ENCODE measurements around the gene TRANK1. TPM values are rescaled to one million over a fixed set of nuclear protein-coding genes. Genes with fewer than 3 reads are reported as not detected.

The TRANK1 gene
- total and polyA plus RNA-seq, 12 donors: 5.0 to 28.0 (median 14.0) TPM

DNA sequence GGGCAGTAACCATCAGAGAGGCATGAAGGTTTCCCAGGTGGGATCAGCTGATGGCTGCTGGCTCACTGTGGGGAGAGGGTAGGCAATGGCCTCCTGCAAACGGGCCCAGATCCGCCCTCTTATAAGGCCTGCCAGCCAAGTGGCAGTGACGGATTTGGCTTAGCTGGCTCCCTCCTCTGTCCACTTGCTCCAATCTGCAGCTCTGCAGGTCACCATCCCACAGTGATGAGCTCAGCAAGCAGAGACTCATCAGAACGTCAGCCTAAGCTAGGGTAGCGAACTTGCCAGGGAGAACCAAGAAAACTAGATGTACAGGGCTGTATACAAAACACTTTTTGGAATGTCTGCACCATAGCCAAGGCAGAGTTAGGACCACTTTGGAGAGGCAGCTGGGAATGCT is 117.7 kb downstream of the TRANK1 start:
- DNase-seq: no peak
- TF ChIP-seq, protein P1, sequence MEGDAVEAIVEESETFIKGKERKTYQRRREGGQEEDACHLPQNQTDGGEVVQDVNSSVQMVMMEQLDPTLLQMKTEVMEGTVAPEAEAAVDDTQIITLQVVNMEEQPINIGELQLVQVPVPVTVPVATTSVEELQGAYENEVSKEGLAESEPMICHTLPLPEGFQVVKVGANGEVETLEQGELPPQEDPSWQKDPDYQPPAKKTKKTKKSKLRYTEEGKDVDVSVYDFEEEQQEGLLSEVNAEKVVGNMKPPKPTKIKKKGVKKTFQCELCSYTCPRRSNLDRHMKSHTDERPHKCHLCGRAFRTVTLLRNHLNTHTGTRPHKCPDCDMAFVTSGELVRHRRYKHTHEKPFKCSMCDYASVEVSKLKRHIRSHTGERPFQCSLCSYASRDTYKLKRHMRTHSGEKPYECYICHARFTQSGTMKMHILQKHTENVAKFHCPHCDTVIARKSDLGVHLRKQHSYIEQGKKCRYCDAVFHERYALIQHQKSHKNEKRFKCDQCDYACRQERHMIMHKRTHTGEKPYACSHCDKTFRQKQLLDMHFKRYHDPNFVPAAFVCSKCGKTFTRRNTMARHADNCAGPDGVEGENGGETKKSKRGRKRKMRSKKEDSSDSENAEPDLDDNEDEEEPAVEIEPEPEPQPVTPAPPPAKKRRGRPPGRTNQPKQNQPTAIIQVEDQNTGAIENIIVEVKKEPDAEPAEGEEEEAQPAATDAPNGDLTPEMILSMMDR (IDR thresholded peaks at IDR 0.05): no peak
- TF ChIP-seq POLR2A (IDR thresholded peaks at IDR 0.05): no peak
- H3K4me3 ChIP-seq: no peak overlapping the region
- H3K4me1 ChIP-seq (replicated peaks in 1 of 2): no peaks in the 10 kb centered on the region
- no peaks in the 10 kb centered on the region for H3K9me3 ChIP-seq (replicated peaks in 1 of 3)
- no peaks in the 10 kb centered on the region for H3K27me3 ChIP-seq
- WGBS, 4 donors: 83 to 92% (median 87%) methylated on average over 5 of the region's 5 CpGs
- no peak overlapping the region for H3K27ac ChIP-seq
- peaks cover 0 to 29% of the 10 kb centered on the region in 2 donors for H3K36me3 ChIP-seq (replicated peaks in 1 of 2)
- intact Hi-C loops (cut with DNase I): no loop called here

DNA sequence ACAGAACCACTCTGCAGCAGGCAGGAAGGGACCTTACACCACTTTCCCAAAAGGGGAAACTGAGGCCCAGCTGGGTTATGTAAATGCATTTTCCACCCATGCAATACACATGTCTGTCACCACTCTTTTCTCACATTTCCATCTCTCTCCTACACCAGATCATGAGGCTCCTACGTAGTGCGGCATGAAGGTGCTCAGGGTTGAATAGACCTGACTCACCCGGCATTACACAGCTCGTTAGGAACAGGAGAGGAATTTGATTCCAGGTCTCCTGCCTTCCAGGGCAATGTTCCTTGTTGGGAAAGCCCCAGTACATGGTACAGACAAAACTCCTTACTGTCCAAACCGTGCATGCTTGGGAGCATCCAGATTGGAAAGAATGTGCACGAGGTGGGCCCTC is 118.6 kb downstream of the TRANK1 start:
- Histone ChIP-seq H3K4me3 (no peak overlapping the region), H3K27me3 (no peaks in the 10 kb centered on the region), H3K27ac (no peak overlapping the region), H3K36me3 (replicated peaks in 1 of 2) (peaks cover 0 to 23% of the 10 kb centered on the region in 2 donors), H3K4me1 (replicated peaks in 1 of 2) (no peaks in the 10 kb centered on the region), H3K9me3 (replicated peaks in 1 of 3) (no peaks in the 10 kb centered on the region)
- TF ChIP-seq, protein P1 (IDR thresholded peaks at IDR 0.05): no peak
- no peak for TF ChIP-seq POLR2A (IDR thresholded peaks at IDR 0.05)
- no peak for DNase-seq
- intact Hi-C loops (cut with DNase I): no loop called here
- WGBS, 4 donors: 94 to 96% (median 95%) methylated on average over 5 to 6 of the region's 6 CpGs

DNA sequence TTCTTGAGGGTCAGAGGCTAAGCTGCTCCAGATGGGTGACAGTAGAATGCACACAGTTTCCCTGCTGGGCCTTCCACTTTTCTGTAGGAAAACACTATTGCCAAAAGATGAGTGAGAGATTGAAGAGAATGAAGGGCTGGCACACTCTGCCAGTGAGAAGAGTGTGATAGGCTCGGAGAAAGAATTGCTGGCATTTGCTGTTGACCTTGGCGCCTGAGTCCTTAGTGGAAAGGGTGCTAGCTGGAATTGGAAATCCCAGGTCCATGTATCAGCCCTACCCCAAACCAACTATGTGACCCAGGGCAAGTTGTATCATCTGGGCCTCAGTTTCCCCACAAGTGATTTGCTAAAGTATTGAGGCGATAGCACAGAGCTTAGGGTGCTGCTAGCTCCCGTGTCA is 120.4 kb downstream of the TRANK1 start:
- no peaks in the 10 kb centered on the region for H3K9me3 ChIP-seq (replicated peaks in 1 of 3)
- peaks cover 0 to 18% of the 10 kb centered on the region in 2 donors for H3K36me3 ChIP-seq (replicated peaks in 1 of 2)
- no peak overlapping the region for H3K4me3 ChIP-seq
- TF ChIP-seq, protein P1 (IDR thresholded peaks at IDR 0.05): no peak
- no peak for TF ChIP-seq POLR2A (IDR thresholded peaks at IDR 0.05)
- no peaks in the 10 kb centered on the region for H3K4me1 ChIP-seq (replicated peaks in 1 of 2)
- WGBS, 4 donors: 89 to 94% (median 92%) methylated on average over 4 of the region's 4 CpGs
- H3K27me3 ChIP-seq: no peaks in the 10 kb centered on the region
- no peak for DNase-seq
- H3K27ac ChIP-seq: no peak overlapping the region
- intact Hi-C loops (cut with DNase I): no loop called here

DNA sequence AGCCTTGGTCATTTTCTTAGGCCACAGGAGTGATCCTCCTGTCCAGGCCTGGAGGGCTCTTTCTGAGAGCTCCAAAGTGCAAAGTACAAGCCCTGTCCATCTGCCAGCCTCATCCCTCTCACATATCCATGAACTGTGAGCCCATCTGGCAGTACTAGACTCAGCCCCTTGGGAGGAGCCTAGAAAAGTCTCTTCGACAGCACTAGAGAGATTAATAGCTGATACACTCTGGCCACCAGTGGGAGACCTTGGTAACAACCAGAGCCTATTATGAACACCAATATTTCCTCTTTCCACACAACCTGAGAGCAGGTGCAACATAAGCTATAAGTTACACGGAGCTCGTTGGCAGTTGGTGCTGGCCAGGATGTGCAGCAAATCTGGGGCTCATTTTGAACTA is 121.0 kb downstream of the TRANK1 start:
- H3K9me3 ChIP-seq (replicated peaks in 1 of 3): no peaks in the 10 kb centered on the region
- intact Hi-C loops (cut with DNase I): no loop called here
- H3K4me3 ChIP-seq: no peak overlapping the region
- no peak for TF ChIP-seq POLR2A (IDR thresholded peaks at IDR 0.05)
- TF ChIP-seq, protein P1 (IDR thresholded peaks at IDR 0.05): no peak
- H3K27ac ChIP-seq: no peak overlapping the region
- 72 to 93% (median 87%) methylated on average over 3 of the region's 3 CpGs for WGBS, 4 donors
- H3K36me3 ChIP-seq (replicated peaks in 1 of 2): peaks cover 0 to 18% of the 10 kb centered on the region in 2 donors
- no peak for DNase-seq
- H3K27me3 ChIP-seq: no peaks in the 10 kb centered on the region
- no peaks in the 10 kb centered on the region for H3K4me1 ChIP-seq (replicated peaks in 1 of 2)

Data from adrenal gland (tissue), 12 donors.